Suprapubic skin (tissue), 4 donors: ENCODE measurements around the gene PQBP1.

ENCODE experiments used
- EP300 ChIP-seq: sonication (generic); formaldehyde crosslinking; IDR thresholded peaks from one replicate; pipeline ENCODE4 v1.6.1; 2017; ENCODE audit warnings: antibody characterized with exemption
- POLR2A ChIP-seq, 2 donors: fragments of 450-650 bp; IDR thresholded peaks; one replicate each; pipeline ENCODE4 v1.6.1; 2017; ENCODE audit warnings: antibody characterized with exemption in 2 of 2, mild to moderate bottlenecking in 2 of 2, moderate library complexity in 2 of 2
- POLR2AphosphoS5 ChIP-seq, 3 donors: sonication (generic); formaldehyde crosslinking; IDR thresholded peaks; one replicate each; pipeline ENCODE4 v1.6.1; 2017; ENCODE audit warnings: antibody characterized with exemption in 3 of 3
- TF ChIP-seq, protein P1 (sequence below), 2 donors: fragments of 200-600 bp in 1 of 2; fragments of 450-650 bp in 1 of 2; sonication (generic) in 1 of 2; IDR thresholded peaks; one replicate each; pipeline ENCODE4 v1.5.1; 2016 to 2019; ENCODE audit warnings: antibody characterized with exemption in 2 of 2, mild to moderate bottlenecking in 1 of 2, moderate library complexity in 1 of 2

DNA sequence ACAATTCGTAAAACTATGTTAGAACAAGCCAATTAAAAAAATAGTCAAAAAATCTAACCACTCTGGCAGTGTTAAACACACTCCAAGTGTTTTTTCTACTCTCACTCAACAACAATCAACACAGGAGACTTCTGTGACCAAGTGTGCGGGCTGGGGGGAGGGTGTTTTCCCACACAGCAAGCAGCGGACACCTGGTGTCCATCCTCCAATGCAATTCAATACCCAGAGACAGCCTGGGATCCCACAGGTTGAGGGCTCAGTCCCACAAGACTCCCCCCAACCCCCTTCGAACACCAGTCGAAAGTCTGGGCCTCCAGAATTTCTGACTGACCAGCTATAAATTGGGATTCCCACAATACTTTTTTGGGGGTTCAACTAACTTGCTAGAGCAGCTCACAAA lies 29.4 kb downstream of the PQBP1 start:
- TF ChIP-seq, protein P1, sequence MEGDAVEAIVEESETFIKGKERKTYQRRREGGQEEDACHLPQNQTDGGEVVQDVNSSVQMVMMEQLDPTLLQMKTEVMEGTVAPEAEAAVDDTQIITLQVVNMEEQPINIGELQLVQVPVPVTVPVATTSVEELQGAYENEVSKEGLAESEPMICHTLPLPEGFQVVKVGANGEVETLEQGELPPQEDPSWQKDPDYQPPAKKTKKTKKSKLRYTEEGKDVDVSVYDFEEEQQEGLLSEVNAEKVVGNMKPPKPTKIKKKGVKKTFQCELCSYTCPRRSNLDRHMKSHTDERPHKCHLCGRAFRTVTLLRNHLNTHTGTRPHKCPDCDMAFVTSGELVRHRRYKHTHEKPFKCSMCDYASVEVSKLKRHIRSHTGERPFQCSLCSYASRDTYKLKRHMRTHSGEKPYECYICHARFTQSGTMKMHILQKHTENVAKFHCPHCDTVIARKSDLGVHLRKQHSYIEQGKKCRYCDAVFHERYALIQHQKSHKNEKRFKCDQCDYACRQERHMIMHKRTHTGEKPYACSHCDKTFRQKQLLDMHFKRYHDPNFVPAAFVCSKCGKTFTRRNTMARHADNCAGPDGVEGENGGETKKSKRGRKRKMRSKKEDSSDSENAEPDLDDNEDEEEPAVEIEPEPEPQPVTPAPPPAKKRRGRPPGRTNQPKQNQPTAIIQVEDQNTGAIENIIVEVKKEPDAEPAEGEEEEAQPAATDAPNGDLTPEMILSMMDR (IDR thresholded peaks at IDR 0.05): no peak
- TF ChIP-seq EP300 (no peak), POLR2A (IDR thresholded peaks at IDR 0.05) (no peak), POLR2AphosphoS5 (IDR thresholded peaks at IDR 0.05) (no peak)
